ENCODE measurements around the gene LRRC37A3. TPM values are rescaled to one million over a fixed set of nuclear protein-coding genes. Genes with fewer than 3 reads are reported as not detected.
"Not testable (repeated sequence)": the region's sequence is repeated elsewhere in the genome, so short reads cannot be mapped to it uniquely, and the experiment has no call there.

Gene LRRC37A3
- total and polyA plus RNA-seq, 7 donors, result 0.38 to 5.1 (median 1.6) TPM

DNA sequence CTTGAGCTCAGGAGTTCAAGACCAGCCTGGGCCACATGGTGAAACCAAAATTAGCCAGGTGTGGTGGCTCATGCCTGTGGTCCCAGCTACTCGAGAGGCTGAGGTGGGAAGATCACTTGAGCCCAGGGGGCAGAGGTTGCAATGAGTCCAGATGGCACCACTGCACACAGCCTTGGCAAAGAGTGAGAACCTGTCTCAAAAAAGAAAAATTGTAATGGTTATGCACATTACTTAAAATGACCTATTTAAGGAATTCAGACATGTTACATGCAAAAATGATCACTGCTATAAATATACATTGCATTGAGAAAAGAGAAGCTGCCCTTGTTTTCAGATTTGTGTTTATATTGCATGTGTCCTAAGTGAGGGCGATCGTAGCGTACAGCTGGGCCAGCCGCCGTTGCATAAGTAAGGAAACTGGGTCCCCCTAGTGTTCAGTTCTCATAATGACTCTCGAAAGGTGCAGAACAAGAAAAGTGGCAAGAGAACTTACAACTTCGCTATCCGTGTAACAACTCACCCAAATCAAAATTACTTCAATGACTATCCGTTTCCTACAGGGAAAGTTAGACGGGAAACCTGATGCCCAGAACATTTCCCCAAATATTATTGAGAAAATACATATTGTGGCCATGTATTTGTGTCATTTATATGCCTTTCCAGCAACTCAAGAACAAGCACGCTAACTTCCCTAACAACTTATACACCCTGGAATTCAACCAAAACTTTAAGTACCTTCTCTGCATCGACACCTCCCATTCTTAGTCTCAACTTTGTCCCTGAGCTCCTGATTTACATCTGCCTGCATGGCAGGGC lies 42.5 kb upstream of the LRRC37A3 start:
- DNase-seq; H3K27me3 ChIP-seq (ENCODE audit: insufficient read depth in 3 of 3, low read length in 2 of 3); H3K9me3 ChIP-seq; H3K36me3 ChIP-seq (ENCODE audit: insufficient read depth in 1 of 2, low read depth in 1 of 2): not testable (repeated sequence)
- WGBS, 3 donors, result 1 to 4% (median 2%) methylated on average over 13 of the region's 13 CpGs
- peak; percentile 61 to 72 (median 63) for ATAC-seq
- peak; percentile 71 for TF ChIP-seq CTCF (IDR thresholded peaks at IDR 0.05)
- intact Hi-C loops (cut with DNase I), result loop anchor here (5.0 kb wide), 3 partner anchors 39 to 141 kb away; partner anchors contain the start of gene GNA13 (in 1 of the 2)
- H3K4me3 ChIP-seq, result peak overlapping the region; percentile 49
- peaks cover 15% of the 10 kb centered on the region for H3K4me1 ChIP-seq
- H3K27ac ChIP-seq, result peak overlapping the region; percentile 68

- ATAC-seq (no peak), DNase-seq (no peak)
- H3K27ac ChIP-seq, result no peak overlapping the region
- 87 to 96% (median 93%) methylated on average over 1 of the region's 1 CpG for WGBS, 3 donors
- H3K4me3 ChIP-seq, result no peak overlapping the region
- no peaks in the 10 kb centered on the region for H3K9me3 ChIP-seq
- TF ChIP-seq CTCF (IDR thresholded peaks at IDR 0.05), result no peak
- no peaks in the 10 kb centered on the region for H3K4me1 ChIP-seq
- H3K36me3 ChIP-seq (ENCODE audit: insufficient read depth in 1 of 2, low read depth in 1 of 2), result no peaks in the 10 kb centered on the region
- intact Hi-C loops (cut with DNase I), result no loop called here
- no peaks in the 10 kb centered on the region for H3K27me3 ChIP-seq (ENCODE audit: insufficient read depth in 3 of 3, low read length in 2 of 3)
These were observed 32.6 kb upstream of the LRRC37A3 start for GRCh38 chr17:64951877-64952276.

- DNase-seq (no peak), ATAC-seq (no peak)
- H3K4me3 ChIP-seq, result no peak overlapping the region
- no peaks in the 10 kb centered on the region for H3K4me1 ChIP-seq
- H3K9me3 ChIP-seq, result no peaks in the 10 kb centered on the region
- intact Hi-C loops (cut with DNase I), result no loop called here
- TF ChIP-seq CTCF (IDR thresholded peaks at IDR 0.05), result no peak
- 80 to 95% (median 95%) methylated on average over 5 of the region's 5 CpGs for WGBS, 3 donors
- no peaks in the 10 kb centered on the region for H3K27me3 ChIP-seq (ENCODE audit: insufficient read depth in 3 of 3, low read length in 2 of 3)
- no peak overlapping the region for H3K27ac ChIP-seq
- H3K36me3 ChIP-seq (ENCODE audit: insufficient read depth in 1 of 2, low read depth in 1 of 2), result no peaks in the 10 kb centered on the region
These were observed 31.6 kb upstream of the LRRC37A3 start for GRCh38 chr17:64950871-64951270.

DNA sequence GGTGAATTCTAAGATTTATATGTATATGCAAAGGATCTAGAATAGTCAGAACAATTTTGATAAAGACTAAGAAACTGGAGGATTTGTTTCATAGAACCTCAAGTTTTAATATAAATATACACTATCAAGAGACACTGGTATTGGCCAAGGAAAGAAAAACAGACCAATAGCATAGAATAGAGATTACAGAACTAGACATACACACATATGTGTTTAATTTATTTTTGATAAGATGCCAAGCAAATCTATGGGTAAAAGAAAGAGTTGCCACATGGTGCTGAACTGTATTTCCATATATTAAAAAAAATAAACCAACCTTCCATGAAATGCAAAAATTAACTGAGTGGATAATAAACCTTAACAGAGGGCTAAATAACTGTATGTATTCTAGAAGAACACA lies 27.9 kb upstream of the LRRC37A3 start:
- Histone ChIP-seq H3K9me3 (no peaks in the 10 kb centered on the region), H3K4me1 (no peaks in the 10 kb centered on the region), H3K4me3 (no peak overlapping the region), H3K27ac (no peak overlapping the region), H3K27me3 (ENCODE audit: insufficient read depth in 3 of 3, low read length in 2 of 3) (no peaks in the 10 kb centered on the region), H3K36me3 (ENCODE audit: insufficient read depth in 1 of 2, low read depth in 1 of 2) (peaks cover 0 to 3% of the 10 kb centered on the region in 2 donors)
- ATAC-seq (no peak), DNase-seq (no peak)
- TF ChIP-seq CTCF (IDR thresholded peaks at IDR 0.05), result no peak
- intact Hi-C loops (cut with DNase I), result no loop called here

- ATAC-seq, result no peak
- intact Hi-C loops (cut with DNase I), result no loop called here
- Histone ChIP-seq H3K36me3 (ENCODE audit: insufficient read depth in 1 of 2, low read depth in 1 of 2) (peaks cover 0 to 3% of the 10 kb centered on the region in 2 donors), H3K4me3 (no peak overlapping the region), H3K9me3 (no peaks in the 10 kb centered on the region), H3K27me3 (ENCODE audit: insufficient read depth in 3 of 3, low read length in 2 of 3) (no peaks in the 10 kb centered on the region), H3K4me1 (no peaks in the 10 kb centered on the region), H3K27ac (no peak overlapping the region)
- no peak for TF ChIP-seq CTCF (IDR thresholded peaks at IDR 0.05)
- 88 to 91% (median 88%) methylated on average over 2 of the region's 2 CpGs for WGBS, 3 donors
- no peak for DNase-seq
These were observed 22.5 kb upstream of the LRRC37A3 start for GRCh38 chr17:64941761-64942160.

Data from psoas muscle (tissue), 8 donors.